PC-9 (cell line): ENCODE measurements around the gene SMOC2.

Experiments used
- CTCF ChIP-seq: fragments of 200-600 bp; sonication (generic); conservative IDR thresholded peaks from 2 replicates; pipeline ENCODE4 v1.6.1; 2017; ENCODE audit warnings: mixed run types, antibody characterized with exemption, mild to moderate bottlenecking, moderate library complexity
- EZH2 ChIP-seq: fragments of 200-600 bp; sonication (generic); IDR thresholded peaks from 2 replicates; pipeline ENCODE4 v1.8.0; 2017; ENCODE audit warnings: antibody characterized with exemption, low read depth

- TF ChIP-seq CTCF (no peak), EZH2 (no peak)
Measured at GRCh38 chr6:168532070-168532469, 91.1 kb downstream of the SMOC2 start.
